Body of pancreas (tissue), 4 donors: ENCODE measurements around the gene TMEM115. TPM values are rescaled to one million over a fixed set of nuclear protein-coding genes. Genes with fewer than 3 reads are reported as not detected.

ENCODE experiments used
- ATAC-seq: fragments of 150-250 bp; one replicate; pipeline ENCODE4 v1.9.1; 2016
- DNase-seq, 4 donors: peaks; one replicate each; pipeline ENCODE4 v3.0.0-alpha.2; 2019
- H3K27ac ChIP-seq, 4 donors: fragments of 200-600 bp; sonication (generic); 1 replicate in 3 of 4; 2 replicates in 1 of 4; pipeline versions ENCODE4 v1.5.1 to v1.6.1; 2016 to 2019; ENCODE audit warnings: mild to moderate bottlenecking in 1 of 4, mixed read lengths in 1 of 4, moderate library complexity in 1 of 4
- H3K27me3 ChIP-seq, 2 donors: fragments of 200-600 bp; sonication (generic); one replicate each; pipeline ENCODE4 v1.6.0; 2016; ENCODE audit warnings: mild to moderate bottlenecking in 1 of 2
- H3K36me3 ChIP-seq, 2 donors: fragments of 200-600 bp; sonication (generic); replicated peaks in 1 of 2; 2 replicates each; pipeline ENCODE4 v1.5.1; 2016; ENCODE audit warnings: low read depth in 2 of 2; ENCODE audit not compliant: insufficient read depth in 1 of 2
- H3K4me1 ChIP-seq: fragments of 200-600 bp; sonication (generic); one replicate; pipeline ENCODE4 v1.6.0; 2016
- H3K4me3 ChIP-seq, 2 donors: fragments of 200-600 bp; sonication (generic); 1 replicate in 1 of 2; 2 replicates in 1 of 2; pipeline ENCODE4 v1.5.1; 2016 to 2019
- H3K9me3 ChIP-seq, 3 donors: fragments of 200-600 bp; sonication (generic); 1 replicate in 2 of 3; 2 replicates in 1 of 3; pipeline ENCODE4 v1.5.1; 2016
- CTCF ChIP-seq, 7 experiments: fragments of 450-650 bp in 4 of 7; fragments of 200-600 bp in 3 of 7; sonication (generic) in 3 of 7; IDR thresholded peaks; one replicate each; pipeline ENCODE4 v1.5.1; 2016 to 2019; ENCODE audit warnings: antibody characterized with exemption in 7 of 7
- POLR2A ChIP-seq, 3 donors: fragments of 450-650 bp; IDR thresholded peaks; one replicate each; pipeline ENCODE4 v1.6.1; 2016; ENCODE audit warnings: antibody characterized with exemption in 3 of 3, mild to moderate bottlenecking in 2 of 3
- WGBS, 2 donors: methylation state at CpG; one replicate each; pipeline ENCODE4 v1.1.5; 2017; 5-methylcytosine and 5-hydroxymethylcytosine counted together
- intact Hi-C: fragments of 100-400 bp; cut with DNase I; formaldehyde crosslinking; loops from one replicate; pipeline ENCODE4 v1.15.1; 2023
- total RNA-seq, 2 donors: library from RNA; depleted of rRNA; stranded (reverse); fragments of >200 nt; gene quantifications; one replicate each; pipeline ENCODE4 v1.1.0, GENCODE V29; 2016

The TMEM115 gene
- total RNA-seq, 2 donors from 2014 or later = 39.4 to 54.1 TPM

- ATAC-seq (peak; percentile 28), DNase-seq (peak; percentile 80 to 83 (median 83))
- H3K27ac ChIP-seq = peak overlapping the region in 2 of 4 donors; percentile 39 to 52
- no peaks in the 10 kb centered on the region for H3K36me3 ChIP-seq
- intact Hi-C loops = loop anchor here (10.0 kb wide), 1 partner anchor 198 kb away; no protein-coding TSS in a partner anchor
- peaks cover 53% of the 10 kb centered on the region for H3K4me1 ChIP-seq
- H3K9me3 ChIP-seq = no peaks in the 10 kb centered on the region
- TF ChIP-seq CTCF (IDR thresholded peaks at IDR 0.05) (peak in 6 of 7 experiments; percentile 37 to 76 (median 60)), POLR2A (IDR thresholded peaks at IDR 0.05) (peak in 1 of 3 donors; percentile 9)
- WGBS, 2 donors = 21 to 27% methylated on average over 12 to 14 of the region's 14 CpGs
- no peaks in the 10 kb centered on the region for H3K27me3 ChIP-seq
- no peak overlapping the region for H3K4me3 ChIP-seq
Observed at GRCh38 chr3:50347187-50347813, 12.0 kb downstream of the TMEM115 start.

GRCh38 chr3:50345586-50346234, 13.6 kb downstream of the TMEM115 start, which contains the start of gene ZMYND10:
Gene ZMYND10, minus strand, starts transcription at chr3:50345732. Its CDS starts 153 bp downstream, at chr3:50345579.
- WGBS, 2 donors = 15 to 48% methylated on average over 22 to 45 of the region's 45 CpGs
- intact Hi-C loops = loop anchor here (10.0 kb wide), 1 partner anchor 199 kb away; no protein-coding TSS in a partner anchor

GRCh38 chr3:50345008-50345407, 14.3 kb downstream of the TMEM115 start:
- H3K9me3 ChIP-seq = no peaks in the 10 kb centered on the region
- no peak overlapping the region for H3K4me3 ChIP-seq
- H3K4me1 ChIP-seq = peaks cover 39% of the 10 kb centered on the region
- 63 to 72% methylated on average over 6 to 8 of the region's 8 CpGs for WGBS, 2 donors
- no peaks in the 10 kb centered on the region for H3K27me3 ChIP-seq
- no peaks in the 10 kb centered on the region for H3K36me3 ChIP-seq
- H3K27ac ChIP-seq = no peak overlapping the region
- no peak for TF ChIP-seq POLR2A (IDR thresholded peaks at IDR 0.05)
- TF ChIP-seq CTCF (IDR thresholded peaks at IDR 0.05) = no peak
- no peak for ATAC-seq
- no peak for DNase-seq
- intact Hi-C loops = loop anchor here (10.0 kb wide), 1 partner anchor 200 kb away; no protein-coding TSS in a partner anchor

More at GRCh38 chr3:50345586-50346234, 13.6 kb downstream of the TMEM115 start, which contains the start of gene ZMYND10:
- Histone ChIP-seq H3K27me3 (no peaks in the 10 kb centered on the region), H3K9me3 (no peaks in the 10 kb centered on the region), H3K36me3 (no peaks in the 10 kb centered on the region), H3K27ac (no peak within 1 kb of the TSS), H3K4me1 (peaks cover 44% of the 10 kb centered on the region), H3K4me3 (no peak within 1 kb of the TSS)
- TF ChIP-seq POLR2A (IDR thresholded peaks at IDR 0.05) = peak in 1 of 3 donors; percentile 1
- TF ChIP-seq CTCF (IDR thresholded peaks at IDR 0.05) = no peak
- DNase-seq (peak; percentile 43 to 63 (median 58)), ATAC-seq (no peak)

- intact Hi-C loops = loop anchor here (10.0 kb wide), 1 partner anchor 202 kb away; no protein-coding TSS in a partner anchor
- ATAC-seq = no peak
- Histone ChIP-seq H3K27ac (no peak overlapping the region), H3K4me1 (peaks cover 25% of the 10 kb centered on the region), H3K4me3 (no peak overlapping the region), H3K27me3 (no peaks in the 10 kb centered on the region), H3K36me3 (no peaks in the 10 kb centered on the region), H3K9me3 (no peaks in the 10 kb centered on the region)
- 76 to 84% methylated on average over 7 to 13 of the region's 13 CpGs for WGBS, 2 donors
- DNase-seq = no peak
- TF ChIP-seq POLR2A (IDR thresholded peaks at IDR 0.05) (no peak), CTCF (IDR thresholded peaks at IDR 0.05) (no peak)
Observed at GRCh38 chr3:50342813-50343633, 16.3 kb downstream of the TMEM115 start.
